Spleen (tissue), 11 donors: ENCODE data around the gene PTGES2. TPM values are rescaled to one million over a fixed set of nuclear protein-coding genes. Genes with fewer than 3 reads are reported as not detected.

Source experiments
- DNase-seq: peaks from one replicate; pipeline ENCODE4 v3.0.0-alpha.2; 2020
- H3K27ac ChIP-seq, 8 donors: fragments of 200-600 bp; sonication (generic) in 7 of 8; 1 replicate in 4 of 8; 2 replicates in 4 of 8; pipeline versions ENCODE4 v1.5.0 to v1.8.0; 2016 to 2021; ENCODE audit warnings: inconsistent platforms in 4 of 8, mild to moderate bottlenecking in 4 of 8, moderate library complexity in 1 of 8
- H3K27me3 ChIP-seq, 7 donors: fragments of 200-600 bp; sonication (generic) in 6 of 7; replicated peaks in 1 of 7; 1 replicate in 4 of 7; 2 replicates in 3 of 7; pipeline versions ENCODE4 v1.5.0 to v1.8.0; 2016 to 2021; ENCODE audit warnings: inconsistent platforms in 3 of 7, mild to moderate bottlenecking in 1 of 7
- H3K36me3 ChIP-seq, 6 donors: fragments of 200-600 bp; sonication (generic) in 5 of 6; 1 replicate in 4 of 6; 2 replicates in 2 of 6; pipeline versions ENCODE4 v1.5.0 to v1.8.0; 2016 to 2021; ENCODE audit warnings: inconsistent platforms in 2 of 6
- H3K4me1 ChIP-seq, 6 donors: fragments of 200-600 bp; sonication (generic) in 5 of 6; 1 replicate in 3 of 6; 2 replicates in 3 of 6; pipeline versions ENCODE4 v1.5.0 to v1.8.0; 2016 to 2021; ENCODE audit warnings: inconsistent platforms in 3 of 6
- H3K4me3 ChIP-seq, 8 donors: fragments of 200-600 bp; sonication (generic) in 7 of 8; 1 replicate in 4 of 8; 2 replicates in 4 of 8; pipeline versions ENCODE4 v1.5.0 to v1.8.0; 2016 to 2021; ENCODE audit warnings: inconsistent platforms in 4 of 8, mild to moderate bottlenecking in 4 of 8, moderate library complexity in 2 of 8
- H3K9me3 ChIP-seq, 8 donors: fragments of 200-600 bp; sonication (generic) in 7 of 8; 1 replicate in 4 of 8; 2 replicates in 4 of 8; pipeline versions ENCODE4 v1.5.0 to v1.8.0; 2016 to 2021; ENCODE audit warnings: inconsistent platforms in 4 of 8
- CTCF ChIP-seq, 11 experiments: fragments of 200-600 bp in 7 of 11; fragments of 450-650 bp in 4 of 11; sonication (generic) in 4 of 11; IDR thresholded peaks in 8 of 11; conservative IDR thresholded peaks in 3 of 11; 1 replicate in 7 of 11; 2 replicates in 4 of 11; pipeline versions ENCODE4 v1.4.0 to v1.8.0; 2016 to 2021; ENCODE audit warnings: antibody characterized with exemption in 11 of 11, inconsistent platforms in 4 of 11, mild to moderate bottlenecking in 1 of 11
- POLR2A ChIP-seq, 3 donors: fragments of 450-650 bp; IDR thresholded peaks; one replicate each; pipeline ENCODE4 v1.5.1; 2017; ENCODE audit warnings: antibody characterized with exemption in 3 of 3, mild to moderate bottlenecking in 1 of 3
- POLR2AphosphoS5 ChIP-seq, 3 donors: sonication (generic); formaldehyde crosslinking; IDR thresholded peaks; one replicate each; pipeline ENCODE4 v1.5.1; 2017; ENCODE audit warnings: antibody characterized with exemption in 3 of 3
- WGBS, 5 donors: extraction: QIAGEN DNeasy Blood & Tissue Kit in 3 of 5; methylation state at CpG; one replicate each; pipeline versions ENCODE4 v1.1.5 to v1.1.7; 2013 to 2018; 5-methylcytosine and 5-hydroxymethylcytosine counted together
- intact Hi-C: fragments of 100-400 bp; cut with DNase I; formaldehyde crosslinking; loops from one replicate; pipeline ENCODE4 v1.15.0; 2023; ENCODE audit warnings: low total_unique reads
- polyA plus RNA-seq, 3 donors: library from polyadenylated mRNA; stranded (reverse); fragments of 200-250 nt; gene quantifications; one replicate each; pipeline ENCODE4 v1.2.1, GENCODE V29; 2013
- total RNA-seq, 7 donors: library from RNA; depleted of rRNA in 3 of 7; stranded (reverse); fragments of >200 nt in 3 of 7; fragmentation: NEBNext Ultra II Directional in 4 of 7; extraction: Animal tissue kit (Norgen Biotek cat#: 25700) in 4 of 7; gene quantifications; one replicate each; pipeline versions ENCODE4 v1.1.0 to v1.2.1, GENCODE V29; 2016 to 2021
- donor health status: healthy with polysubstance abuse.
- donor health status: DM: no; HTN: no; CAD: no; lungs with moderate emphysema.
- donor health status: DM: no; HTN: no; CAD: no.
- donor health status: Bipolar disorder and iron deficiency.
- donor health status: healthy.
- donor health status: DM: no; HTN: no; CAD: no.
- donor health status: DM: yes; HTN: yes; CAD: no.

Gene PTGES2
- total and polyA plus RNA-seq, 10 donors = 45.2 to 71.2 (median 56.5) TPM

DNA sequence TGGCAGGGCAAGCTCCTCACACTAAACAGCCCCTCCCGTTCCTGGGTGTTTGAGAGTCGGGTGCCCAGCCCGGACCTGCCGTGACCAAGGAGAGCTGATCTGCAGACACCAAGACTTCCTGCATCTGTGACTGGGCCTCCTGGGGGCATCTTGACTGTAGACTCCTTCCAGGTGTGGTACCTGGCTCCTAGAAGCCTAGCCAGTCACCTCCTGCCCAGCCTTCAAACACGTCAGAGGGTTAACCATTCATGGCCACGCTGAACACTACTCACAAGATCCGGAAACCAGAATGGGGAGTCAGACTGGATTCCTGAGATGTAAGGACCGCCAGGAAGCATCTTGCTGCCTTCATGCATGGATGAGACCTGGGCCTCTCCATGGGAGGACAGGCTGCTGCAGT lies 18.0 kb upstream of the PTGES2 start:
- Histone ChIP-seq H3K27ac (no peak overlapping the region), H3K9me3 (no peaks in the 10 kb centered on the region), H3K4me3 (no peak overlapping the region), H3K4me1 (peaks cover 0 to 58% (median 6%) of the 10 kb centered on the region in 6 donors), H3K36me3 (no peaks in the 10 kb centered on the region), H3K27me3 (no peaks in the 10 kb centered on the region)
- intact Hi-C loops = no loop called here
- TF ChIP-seq CTCF (IDR thresholded peaks at IDR 0.05 in 8 of 11, conservative IDR thresholded peaks at IDR 0.05 in 3 of 11) (no peak), POLR2AphosphoS5 (IDR thresholded peaks at IDR 0.05) (no peak), POLR2A (IDR thresholded peaks at IDR 0.05) (no peak)
- DNase-seq = peak; percentile 58
- 72 to 87% (median 82%) methylated on average over 6 to 8 of the region's 8 CpGs for WGBS, 5 donors

- TF ChIP-seq CTCF (IDR thresholded peaks at IDR 0.05 in 8 of 11, conservative IDR thresholded peaks at IDR 0.05 in 3 of 11) = no peak
- Histone ChIP-seq H3K27me3 (no peaks in the 10 kb centered on the region), H3K4me1 (peaks cover 0 to 50% (median 4%) of the 10 kb centered on the region in 6 donors), H3K27ac (peak overlapping the region in 5 of 8 donors; percentile 38 to 70 (median 55)), H3K9me3 (no peaks in the 10 kb centered on the region), H3K36me3 (no peaks in the 10 kb centered on the region), H3K4me3 (no peak overlapping the region)
- WGBS, 5 donors = 83 to 92% (median 91%) methylated on average over 13 to 22 of the region's 22 CpGs
- intact Hi-C loops = no loop called here
- peak; percentile 57 for DNase-seq
These were observed 17.0 kb upstream of the PTGES2 start for GRCh38 chr9:128144239-128145181.

DNA sequence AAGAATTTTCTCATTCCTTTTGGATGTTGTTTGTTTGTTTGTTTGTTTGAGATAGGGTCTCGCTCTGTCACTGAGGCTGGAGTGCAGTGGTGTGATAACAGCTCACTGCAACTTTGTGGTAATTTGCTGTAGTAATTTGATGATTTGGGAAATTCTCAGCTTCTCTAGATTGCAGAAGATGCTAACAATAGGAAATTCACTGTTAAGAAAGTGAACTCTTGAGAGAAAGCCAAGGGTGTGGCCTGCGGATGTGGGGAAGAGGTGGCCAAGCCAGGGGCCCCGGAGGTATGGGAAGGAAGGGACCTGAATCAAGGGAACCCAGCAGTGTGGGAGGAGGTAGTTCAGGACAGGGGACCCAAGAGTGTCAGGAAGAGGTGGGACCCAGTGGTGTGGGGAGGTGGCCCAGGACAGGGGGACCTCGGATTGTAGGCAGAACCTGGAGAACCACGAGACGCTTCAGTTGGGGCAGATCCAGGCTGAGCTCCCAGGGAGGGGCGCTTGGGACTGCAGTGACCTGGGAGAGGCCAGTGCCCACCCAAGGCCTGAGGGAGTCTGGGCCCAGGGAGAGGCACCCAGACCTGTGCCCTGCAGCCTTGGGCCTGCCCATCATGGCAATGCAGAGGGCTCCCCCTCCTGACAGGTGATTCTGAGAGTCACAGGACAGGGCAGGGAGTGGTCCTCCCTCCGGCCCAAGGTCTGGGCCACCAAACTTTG lies 16.2 kb upstream of the PTGES2 start:
- 64 to 88% (median 67%) methylated on average over 8 of the region's 8 CpGs for WGBS, 5 donors
- Histone ChIP-seq H3K36me3 (no peaks in the 10 kb centered on the region), H3K27me3 (no peaks in the 10 kb centered on the region), H3K27ac (peak overlapping the region in 5 of 8 donors; percentile 38 to 70 (median 55)), H3K4me1 (peaks cover 0 to 42% (median 4%) of the 10 kb centered on the region in 6 donors), H3K4me3 (no peak overlapping the region), H3K9me3 (no peaks in the 10 kb centered on the region)
- DNase-seq = peak; percentile 64
- no peak for TF ChIP-seq POLR2A (IDR thresholded peaks at IDR 0.05)
- TF ChIP-seq CTCF (IDR thresholded peaks at IDR 0.05 in 8 of 11, conservative IDR thresholded peaks at IDR 0.05 in 3 of 11) = no peak
- TF ChIP-seq POLR2AphosphoS5 (IDR thresholded peaks at IDR 0.05) = no peak
- intact Hi-C loops = no loop called here

DNA sequence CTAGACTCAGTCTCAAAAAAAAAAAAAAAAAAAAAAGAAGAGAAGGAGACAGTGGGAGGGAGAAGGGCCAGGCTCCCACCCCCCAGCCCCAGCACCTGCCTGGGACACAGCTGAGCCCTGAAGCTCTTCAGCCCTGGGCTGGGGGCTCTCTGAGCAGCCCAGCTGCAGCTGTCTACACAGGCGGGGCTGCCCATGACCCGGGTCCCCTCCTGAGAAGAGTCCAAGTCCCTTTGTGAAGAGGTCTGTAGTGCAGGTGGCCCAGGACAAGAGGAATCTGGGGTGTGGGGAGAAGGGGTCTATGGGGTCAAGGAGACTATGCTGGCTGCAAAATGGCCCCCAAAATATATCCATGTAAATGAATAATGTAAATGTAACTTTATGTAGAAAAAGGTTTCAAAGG lies 15.1 kb upstream of the PTGES2 start:
- Histone ChIP-seq H3K9me3 (no peaks in the 10 kb centered on the region), H3K27ac (no peak overlapping the region), H3K4me1 (peaks cover 0 to 34% (median 4%) of the 10 kb centered on the region in 6 donors), H3K36me3 (no peaks in the 10 kb centered on the region), H3K4me3 (no peak overlapping the region), H3K27me3 (no peaks in the 10 kb centered on the region)
- 75 to 89% (median 84%) methylated on average over 2 of the region's 2 CpGs for WGBS, 5 donors
- intact Hi-C loops = no loop called here
- TF ChIP-seq POLR2A (IDR thresholded peaks at IDR 0.05) = no peak
- TF ChIP-seq POLR2AphosphoS5 (IDR thresholded peaks at IDR 0.05) = no peak
- TF ChIP-seq CTCF (IDR thresholded peaks at IDR 0.05 in 8 of 11, conservative IDR thresholded peaks at IDR 0.05 in 3 of 11) = no peak
- peak; percentile 19 for DNase-seq
